ENCODE data around the gene INPP4B. TPM values are rescaled to one million over a fixed set of nuclear protein-coding genes. Genes with fewer than 3 reads are reported as not detected.

The INPP4B gene
- total and polyA plus RNA-seq, 2 donors (not counting 1 experiment from before 2014, with no cell fraction given), result 0.03 TPM; not detected in 1

DNA sequence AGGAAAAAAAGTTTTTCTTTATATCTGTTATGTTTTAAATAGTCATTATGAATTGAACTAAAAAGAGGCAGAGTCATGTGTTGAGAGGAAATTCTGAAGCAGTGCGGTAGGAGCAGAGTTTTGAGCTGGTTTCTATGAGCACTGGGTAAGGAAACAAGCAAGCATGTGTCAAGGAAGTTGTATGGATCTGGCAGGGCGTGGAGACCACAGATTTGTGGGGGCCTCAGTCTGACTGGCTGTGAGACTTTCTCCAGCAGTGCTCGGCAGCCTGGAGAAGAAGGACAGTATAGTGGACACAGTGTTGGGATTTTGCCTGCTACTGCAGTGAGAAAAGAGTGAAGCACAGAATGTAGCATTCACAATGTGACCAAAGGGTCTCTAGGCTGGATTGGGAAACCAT lies 399.1 kb downstream of the INPP4B start:
- H3K9me3 Mint-ChIP-seq (ENCODE audit: insufficient read depth), result peaks cover 3% of the 10 kb centered on the region
- Histone ChIP-seq H3K27me3 (replicated peaks in 1 of 4; ENCODE audit: control extremely low read depth in 1 of 4, control insufficient read depth in 3 of 4, insufficient read depth in 4 of 4, low read length in 3 of 4) (no peaks in the 10 kb centered on the region), H2AFZ (ENCODE audit: insufficient read depth, low read depth, low read length, poor library complexity, severe bottlenecking) (no peak overlapping the region), H3K9ac (ENCODE audit: low read length) (no peak overlapping the region), H3K79me2 (ENCODE audit: control insufficient read depth, insufficient read depth, low read length) (no peaks in the 10 kb centered on the region), H3K36me3 (replicated peaks in 1 of 2; ENCODE audit: control extremely low read depth in 1 of 2, control insufficient read depth in 1 of 2, extremely low read depth in 1 of 2, insufficient read depth in 2 of 2, low read length in 1 of 2) (no peaks in the 10 kb centered on the region), H3K4me3 (ENCODE audit: control extremely low read depth in 1 of 5, extremely low read depth in 1 of 5, insufficient read depth in 1 of 5, low read depth in 2 of 5, low read length in 4 of 5) (no peak overlapping the region), H3K27ac (ENCODE audit: low read length in 2 of 2) (no peak overlapping the region), H4K20me1 (ENCODE audit: control insufficient read depth, insufficient read depth, low read length, poor library complexity, severe bottlenecking) (no peaks in the 10 kb centered on the region), H3K4me2 (replicated peaks; ENCODE audit: low read depth, low read length, poor library complexity, severe bottlenecking) (no peak overlapping the region), H3K9me3 (ENCODE audit: control extremely low read depth in 1 of 3, control insufficient read depth in 2 of 3, insufficient read depth in 1 of 3, low read length in 2 of 3) (no peaks in the 10 kb centered on the region), H3K4me1 (ENCODE audit: control insufficient read depth in 2 of 2, insufficient read depth in 2 of 2, low read length in 2 of 2) (no peaks in the 10 kb centered on the region)
- H3K4me3 Mint-ChIP-seq, result no peak overlapping the region
- TF ChIP-seq, protein P1, sequence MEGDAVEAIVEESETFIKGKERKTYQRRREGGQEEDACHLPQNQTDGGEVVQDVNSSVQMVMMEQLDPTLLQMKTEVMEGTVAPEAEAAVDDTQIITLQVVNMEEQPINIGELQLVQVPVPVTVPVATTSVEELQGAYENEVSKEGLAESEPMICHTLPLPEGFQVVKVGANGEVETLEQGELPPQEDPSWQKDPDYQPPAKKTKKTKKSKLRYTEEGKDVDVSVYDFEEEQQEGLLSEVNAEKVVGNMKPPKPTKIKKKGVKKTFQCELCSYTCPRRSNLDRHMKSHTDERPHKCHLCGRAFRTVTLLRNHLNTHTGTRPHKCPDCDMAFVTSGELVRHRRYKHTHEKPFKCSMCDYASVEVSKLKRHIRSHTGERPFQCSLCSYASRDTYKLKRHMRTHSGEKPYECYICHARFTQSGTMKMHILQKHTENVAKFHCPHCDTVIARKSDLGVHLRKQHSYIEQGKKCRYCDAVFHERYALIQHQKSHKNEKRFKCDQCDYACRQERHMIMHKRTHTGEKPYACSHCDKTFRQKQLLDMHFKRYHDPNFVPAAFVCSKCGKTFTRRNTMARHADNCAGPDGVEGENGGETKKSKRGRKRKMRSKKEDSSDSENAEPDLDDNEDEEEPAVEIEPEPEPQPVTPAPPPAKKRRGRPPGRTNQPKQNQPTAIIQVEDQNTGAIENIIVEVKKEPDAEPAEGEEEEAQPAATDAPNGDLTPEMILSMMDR (IDR thresholded peaks at IDR 0.05), result no peak
- TF ChIP-seq EZH2 (IDR thresholded peaks at IDR 0.05; ENCODE audit: borderline replicate concordance, insufficient read depth, low read depth, low read length, poor library complexity, severe bottlenecking), result no peak
- no peak for ATAC-seq (ENCODE audit: low read depth)
- no peak overlapping the region for H3K27ac Mint-ChIP-seq
- CTCF ChIA-PET, result no interaction called here
- no peaks in the 10 kb centered on the region for H3K4me1 Mint-ChIP-seq
- WGBS (ENCODE audit: insufficient coverage), result 9% methylated on average over 3 of the region's 3 CpGs
- intact Hi-C loops (cut with micrococcal nuclease), result no loop called here
- POLR2A ChIA-PET, result no interaction called here
- no peak for DNase-seq
- no peaks in the 10 kb centered on the region for H3K27me3 Mint-ChIP-seq

DNA sequence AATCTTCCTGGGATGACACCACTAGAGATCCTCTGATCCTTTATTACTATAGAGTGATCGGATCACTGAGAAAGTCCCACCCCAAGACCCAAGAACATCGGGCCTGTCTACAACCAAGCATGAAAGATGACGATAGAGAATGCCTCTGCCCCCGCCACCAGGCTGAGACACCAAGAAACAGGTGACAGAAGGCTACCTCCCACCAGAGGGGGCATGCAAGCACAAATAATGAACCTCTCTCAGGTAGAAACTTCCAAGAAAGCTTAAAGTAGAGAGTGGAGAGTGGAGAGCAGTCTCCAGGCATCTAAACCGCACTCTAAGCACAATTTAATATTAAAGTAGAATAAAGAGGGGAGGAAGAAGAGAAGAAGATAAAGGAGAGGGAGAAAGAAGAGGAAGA lies 402.6 kb downstream of the INPP4B start:
- H3K9me3 ChIP-seq (ENCODE audit: control extremely low read depth in 1 of 3, control insufficient read depth in 2 of 3, insufficient read depth in 1 of 3, low read length in 2 of 3), result no peaks in the 10 kb centered on the region
- no peak overlapping the region for H2AFZ ChIP-seq (ENCODE audit: insufficient read depth, low read depth, low read length, poor library complexity, severe bottlenecking)
- no peaks in the 10 kb centered on the region for H3K27me3 Mint-ChIP-seq
- TF ChIP-seq EZH2 (IDR thresholded peaks at IDR 0.05; ENCODE audit: borderline replicate concordance, insufficient read depth, low read depth, low read length, poor library complexity, severe bottlenecking), result no peak
- CTCF ChIA-PET, result no interaction called here
- no peaks in the 10 kb centered on the region for H3K79me2 ChIP-seq (ENCODE audit: control insufficient read depth, insufficient read depth, low read length)
- WGBS (ENCODE audit: insufficient coverage), result 100% methylated on average over 1 of the region's 5 CpGs
- no peak overlapping the region for H3K27ac Mint-ChIP-seq
- no peaks in the 10 kb centered on the region for H4K20me1 ChIP-seq (ENCODE audit: control insufficient read depth, insufficient read depth, low read length, poor library complexity, severe bottlenecking)
- no peak overlapping the region for H3K4me3 Mint-ChIP-seq
- H3K4me2 ChIP-seq (replicated peaks; ENCODE audit: low read depth, low read length, poor library complexity, severe bottlenecking), result no peak overlapping the region
- intact Hi-C loops (cut with micrococcal nuclease), result no loop called here
- DNase-seq (no peak), ATAC-seq (ENCODE audit: low read depth) (no peak)
- POLR2A ChIA-PET, result no interaction called here
- no peak overlapping the region for H3K9ac ChIP-seq (ENCODE audit: low read length)
- H3K4me1 Mint-ChIP-seq, result no peaks in the 10 kb centered on the region
- H3K4me1 ChIP-seq (ENCODE audit: control insufficient read depth in 2 of 2, insufficient read depth in 2 of 2, low read length in 2 of 2), result no peaks in the 10 kb centered on the region
- H3K36me3 ChIP-seq (replicated peaks in 1 of 2; ENCODE audit: control extremely low read depth in 1 of 2, control insufficient read depth in 1 of 2, extremely low read depth in 1 of 2, insufficient read depth in 2 of 2, low read length in 1 of 2), result no peaks in the 10 kb centered on the region
- H3K27ac ChIP-seq (ENCODE audit: low read length in 2 of 2), result no peak overlapping the region
- H3K9me3 Mint-ChIP-seq (ENCODE audit: insufficient read depth), result peaks cover 3% of the 10 kb centered on the region
- no peaks in the 10 kb centered on the region for H3K27me3 ChIP-seq (replicated peaks in 1 of 4; ENCODE audit: control extremely low read depth in 1 of 4, control insufficient read depth in 3 of 4, insufficient read depth in 4 of 4, low read length in 3 of 4)
- H3K4me3 ChIP-seq (ENCODE audit: control extremely low read depth in 1 of 5, extremely low read depth in 1 of 5, insufficient read depth in 1 of 5, low read depth in 2 of 5, low read length in 4 of 5), result no peak overlapping the region

Data from B cell (primary cell).